T-helper 9 cell (primary cell): Measurements from ENCODE around the gene ALOX15B.
"Not testable (repeated sequence)": the region's sequence is repeated elsewhere in the genome, so short reads cannot be mapped to it uniquely, and the experiment has no call there.

Experiments used
- DNase-seq: peaks from one replicate; pipeline ENCODE4 v3.0.0-alpha.2; 2020

ALOX15B gene

GRCh38 chr17:8013731-8014557 is 24.9 kb upstream of the ALOX15B start:
- no peak for DNase-seq

GRCh38 chr17:8014558-8014850 is 24.4 kb upstream of the ALOX15B start:
- no peak for DNase-seq

DNA sequence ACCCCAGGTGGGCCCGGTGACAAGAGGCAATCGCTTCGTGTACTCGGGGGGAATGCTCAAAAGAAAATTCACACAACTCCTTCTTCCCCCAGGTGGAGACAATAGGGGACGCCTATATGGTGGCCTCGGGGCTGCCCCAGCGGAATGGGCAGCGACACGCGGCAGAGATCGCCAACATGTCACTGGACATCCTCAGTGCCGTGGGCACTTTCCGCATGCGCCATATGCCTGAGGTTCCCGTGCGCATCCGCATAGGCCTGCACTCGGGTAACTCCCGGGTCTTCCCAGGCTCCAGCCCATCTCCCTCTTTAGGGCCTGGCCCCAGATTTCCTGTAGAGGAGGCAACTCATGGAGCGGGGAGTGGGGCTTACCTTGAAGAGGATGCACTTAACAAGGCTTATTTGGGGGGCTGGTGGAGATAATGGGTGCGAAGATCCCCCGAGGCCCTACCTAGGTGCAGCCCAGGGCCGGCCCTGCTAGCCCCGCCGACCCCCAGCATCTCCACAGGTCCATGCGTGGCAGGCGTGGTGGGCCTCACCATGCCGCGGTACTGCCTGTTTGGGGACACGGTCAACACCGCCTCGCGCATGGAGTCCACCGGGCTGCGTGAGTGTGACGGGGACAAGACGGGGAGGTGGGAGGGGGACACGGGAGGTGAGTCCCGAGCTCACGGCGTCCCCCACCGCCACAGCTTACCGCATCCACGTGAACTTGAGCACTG is 23.5 kb upstream of the ALOX15B start:
- DNase-seq: no peak

DNA sequence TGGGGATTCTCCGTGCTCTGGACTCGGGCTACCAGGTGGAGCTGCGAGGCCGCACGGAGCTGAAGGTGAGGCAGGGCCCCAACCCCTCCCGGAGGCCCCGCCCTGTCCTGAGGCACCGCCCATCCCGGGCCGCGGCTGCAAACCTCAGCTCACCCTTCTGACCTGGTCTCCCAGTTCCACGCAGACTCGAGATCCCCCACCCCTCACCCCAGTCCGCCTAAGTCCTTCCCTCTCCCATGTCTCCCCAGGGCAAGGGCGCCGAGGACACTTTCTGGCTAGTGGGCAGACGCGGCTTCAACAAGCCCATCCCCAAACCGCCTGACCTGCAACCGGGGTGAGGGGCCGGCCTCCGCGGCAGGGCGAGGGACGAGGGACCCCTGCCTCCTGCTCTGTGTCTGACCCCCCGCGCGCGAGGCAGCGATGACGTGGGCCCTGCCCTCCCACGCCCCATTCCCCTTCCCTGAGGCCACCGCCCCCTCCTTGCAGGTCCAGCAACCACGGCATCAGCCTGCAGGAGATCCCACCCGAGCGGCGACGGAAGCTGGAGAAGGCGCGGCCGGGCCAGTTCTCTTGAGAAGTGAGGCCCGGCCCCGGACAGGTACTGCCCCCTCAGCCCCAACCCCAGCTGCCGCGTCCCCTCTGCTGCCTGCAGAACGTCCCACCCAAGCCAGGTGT is 22.8 kb upstream of the ALOX15B start:
- DNase-seq: no peak

DNA sequence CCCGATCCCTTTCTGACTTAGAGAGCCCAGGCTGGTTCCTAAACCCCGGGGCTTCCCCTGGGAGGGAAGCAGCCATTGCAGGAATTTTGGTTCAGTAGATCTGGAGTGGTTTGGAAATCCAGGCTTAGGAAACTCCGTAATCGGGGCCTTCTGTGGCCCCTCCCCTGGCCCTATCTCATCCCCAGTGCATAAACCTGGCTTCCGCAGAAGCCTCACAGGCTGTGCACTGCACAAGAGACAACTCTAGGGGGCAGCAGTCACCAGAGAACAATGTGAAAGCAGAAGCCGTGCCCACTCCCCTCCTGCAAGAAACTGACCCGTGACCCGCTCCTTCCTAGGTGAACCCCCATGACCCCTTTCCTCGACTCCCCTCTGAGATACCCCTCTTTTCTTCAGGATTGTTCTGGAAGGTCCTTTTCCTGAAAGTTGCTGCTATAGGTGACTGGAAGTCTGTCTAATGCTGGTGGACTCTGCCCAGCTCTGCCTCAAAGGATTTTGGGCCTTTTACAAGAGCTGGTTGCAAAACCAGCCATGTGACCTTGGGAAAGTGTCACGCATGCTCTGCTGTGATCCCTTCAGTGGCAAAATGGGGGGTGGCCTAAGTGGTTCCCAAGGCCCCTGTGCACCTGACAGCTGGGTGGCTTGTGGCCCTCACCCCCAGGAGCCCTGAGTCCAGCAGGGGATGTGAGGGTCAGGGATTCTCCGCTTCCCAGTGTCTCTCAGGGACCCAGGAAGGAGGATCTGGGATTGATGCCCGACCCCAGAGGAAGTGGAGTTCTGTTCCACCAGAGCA is 22.0 kb upstream of the ALOX15B start:
- no peak for DNase-seq

- no peak for DNase-seq
Observed at GRCh38 chr17:8018436-8018835, 20.4 kb upstream of the ALOX15B start.

DNA sequence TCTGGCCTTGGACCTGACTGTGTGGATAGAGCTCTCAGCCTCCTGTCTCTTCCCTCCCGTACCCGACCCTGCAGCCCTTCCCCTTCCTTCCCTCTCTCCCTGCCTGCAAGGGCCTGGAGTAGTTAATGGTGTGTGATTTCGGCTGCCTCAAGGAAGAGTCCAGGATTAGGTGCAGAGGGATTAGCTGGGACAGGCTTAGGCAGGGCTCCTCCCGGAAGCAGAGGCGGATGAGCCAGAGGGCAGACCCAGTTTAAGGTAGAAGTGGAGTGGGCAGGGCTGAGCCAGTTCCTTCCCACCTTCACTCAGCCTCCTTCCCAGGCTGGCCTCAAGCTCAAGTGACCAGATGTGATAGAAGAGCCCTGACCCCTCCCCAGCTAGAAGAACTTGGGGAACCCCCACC is 19.7 kb upstream of the ALOX15B start:
- DNase-seq: no peak

DNA sequence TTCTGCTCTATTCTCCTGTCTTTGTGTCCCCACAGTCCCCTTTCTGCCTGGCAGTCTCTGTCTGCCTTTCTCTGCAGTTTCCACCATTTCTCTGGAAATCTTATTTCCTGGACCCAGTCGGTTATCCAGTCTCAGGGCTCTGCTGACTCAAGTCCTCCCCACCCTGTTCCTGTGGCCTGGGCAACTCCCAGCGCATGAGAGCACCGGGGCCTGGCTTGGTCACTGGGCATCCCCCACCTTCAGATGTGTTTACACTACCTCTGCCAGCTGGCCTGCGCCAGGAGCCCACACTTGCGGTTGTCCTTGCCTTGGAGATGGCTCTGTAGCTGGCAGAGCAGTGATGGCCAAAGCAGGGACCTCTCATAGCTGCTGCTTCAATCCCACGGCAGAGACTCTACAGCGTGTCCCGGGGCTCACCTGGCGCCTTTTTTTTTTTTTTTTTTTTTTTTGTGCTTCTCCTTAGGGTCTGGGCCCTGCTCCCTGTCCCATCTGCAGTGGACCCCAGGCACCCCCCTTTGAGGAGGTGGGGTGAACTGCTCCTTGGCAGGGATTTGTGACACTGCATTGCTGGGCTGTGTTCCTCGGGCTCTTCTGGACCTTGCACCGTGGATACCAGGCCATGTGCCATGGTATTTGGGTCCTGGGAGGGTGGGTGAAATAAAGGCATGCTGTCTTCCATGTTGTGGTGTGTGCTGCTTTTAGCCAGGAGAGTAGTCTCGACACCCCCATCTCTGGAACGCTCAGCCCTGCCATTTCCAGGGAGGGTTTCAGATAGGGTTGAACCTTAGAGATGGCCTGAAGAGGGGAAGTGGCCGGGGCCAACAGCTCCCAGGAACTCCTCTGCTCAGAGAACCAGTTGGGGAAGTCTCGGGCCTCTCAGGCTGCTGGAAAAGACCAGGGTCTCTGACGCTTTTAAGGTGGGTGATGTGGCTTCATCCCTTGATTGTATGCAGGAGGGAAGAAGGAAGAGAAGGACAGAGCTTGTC is 18.9 kb upstream of the ALOX15B start:
- DNase-seq: no peak

GRCh38 chr17:8020776-8021564 is 17.9 kb upstream of the ALOX15B start:
- no peak for DNase-seq

DNA sequence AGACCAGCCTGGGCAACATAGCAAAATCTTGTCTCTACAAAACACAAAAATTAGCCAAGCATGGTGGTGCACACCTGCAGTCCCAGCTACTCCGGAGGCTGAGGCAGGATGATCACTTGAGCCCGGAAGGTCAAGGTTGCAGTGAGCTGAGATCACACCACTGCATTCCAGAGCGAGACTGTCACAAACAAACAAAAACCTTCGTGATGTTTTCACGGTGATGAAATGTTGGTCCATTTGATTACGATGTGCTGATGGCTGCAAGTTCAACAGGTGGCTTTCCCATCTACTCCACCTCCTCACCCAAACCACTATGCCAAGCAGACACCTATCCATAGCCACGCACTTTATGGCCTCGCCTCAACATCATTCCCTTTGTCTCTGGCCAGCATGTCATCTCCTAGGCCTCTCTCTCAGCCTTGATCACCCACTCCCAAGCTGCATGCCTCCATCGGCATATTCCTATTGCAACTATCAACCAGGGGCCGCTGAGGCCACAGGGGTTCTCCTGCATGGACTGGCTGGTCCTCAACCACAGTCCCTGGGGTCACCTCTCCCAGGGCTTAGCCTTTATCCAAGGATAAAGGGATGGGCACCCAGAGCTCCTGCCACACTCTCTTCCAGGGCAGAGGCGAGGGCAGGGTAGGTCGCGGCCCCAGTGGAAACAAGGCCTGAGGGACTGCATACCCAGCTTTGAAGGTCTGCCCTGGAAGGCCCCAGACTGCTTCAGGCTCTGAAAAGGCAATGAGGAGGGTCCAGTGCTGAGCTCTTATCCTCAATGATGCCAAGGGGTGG is 17.1 kb upstream of the ALOX15B start:
- no peak for DNase-seq

- DNase-seq: no peak
Observed at GRCh38 chr17:8022360-8023003, 16.4 kb upstream of the ALOX15B start.

DNA sequence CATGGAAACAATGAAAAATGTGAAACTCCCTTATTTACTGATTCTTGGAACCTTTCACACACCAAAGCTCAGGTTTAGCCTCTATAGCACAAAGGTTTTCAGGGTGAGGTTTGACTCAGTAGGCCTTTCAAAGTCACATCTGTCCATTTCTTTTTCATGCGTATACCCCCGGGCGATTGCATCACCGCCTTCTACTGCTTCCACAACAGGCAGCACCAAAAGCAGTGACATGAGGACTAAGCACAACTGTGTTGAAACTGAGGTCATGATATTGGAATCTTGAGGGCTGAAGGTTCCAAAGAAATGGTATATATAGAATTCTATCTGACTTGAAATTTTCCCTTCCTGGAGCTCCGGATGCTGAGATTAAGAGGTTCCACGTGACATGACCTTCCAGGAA is 14.7 kb upstream of the ALOX15B start:
- DNase-seq: not testable (repeated sequence)

- DNase-seq: no peak
Observed at GRCh38 chr17:8025176-8025911, 13.5 kb upstream of the ALOX15B start.

- no peak for DNase-seq
Observed at GRCh38 chr17:8029121-8029520, 9.7 kb upstream of the ALOX15B start.

DNA sequence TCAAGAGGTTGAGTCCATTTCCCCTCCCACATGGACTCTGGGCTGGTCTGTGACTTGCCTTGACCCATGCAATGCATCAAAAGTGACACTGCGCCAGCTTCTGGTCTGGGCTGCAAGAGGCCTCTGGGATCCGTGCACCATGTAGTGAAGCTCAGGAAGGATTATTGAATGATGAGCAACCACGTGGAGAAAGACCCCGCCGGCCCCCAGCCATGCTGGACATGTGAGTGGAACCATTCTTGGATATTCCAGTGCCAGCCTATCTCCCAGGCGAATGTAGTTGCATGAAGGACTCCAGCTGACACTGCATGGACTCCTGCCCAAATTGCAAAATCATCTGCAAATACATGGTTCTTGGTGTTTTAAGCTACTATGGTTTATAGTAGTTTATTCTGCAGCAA is 7.6 kb upstream of the ALOX15B start:
- no peak for DNase-seq

DNA sequence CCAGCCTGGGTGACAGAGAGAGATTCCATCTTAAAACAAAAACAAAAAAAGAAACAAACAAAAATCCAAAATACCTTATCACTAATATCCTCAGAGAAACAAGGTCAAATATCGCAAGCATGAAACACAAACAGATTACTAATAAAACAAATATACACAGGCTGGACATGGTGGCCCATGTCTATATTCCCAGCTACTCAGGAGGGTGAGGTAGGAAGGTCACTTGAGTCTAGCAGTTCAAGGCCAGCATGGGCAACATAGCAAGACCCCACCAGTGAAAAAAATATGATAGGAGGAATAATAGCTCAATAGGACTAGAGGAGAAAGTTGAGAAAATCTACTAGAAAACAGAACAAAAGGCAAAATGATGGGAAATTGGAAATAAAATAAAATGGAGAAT is 6.9 kb upstream of the ALOX15B start:
- no peak for DNase-seq

DNA sequence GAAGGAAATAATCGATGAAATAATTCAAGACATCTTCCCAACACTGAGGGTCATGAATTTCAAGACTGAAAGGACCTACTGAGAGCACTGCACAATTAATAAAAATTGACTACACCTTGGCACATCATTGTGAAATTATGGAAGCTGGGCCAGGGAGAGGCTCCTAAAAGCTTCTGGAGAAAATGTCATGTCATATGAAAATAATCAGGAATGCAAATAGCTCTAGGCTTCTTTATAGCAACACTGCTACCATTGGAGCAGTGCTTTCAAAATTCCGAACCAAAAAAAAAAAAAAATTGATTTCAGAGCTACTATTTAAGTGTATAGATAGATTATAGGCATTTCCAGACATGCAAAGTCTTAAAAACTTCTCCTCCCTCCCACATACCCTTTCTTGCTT is 6.4 kb upstream of the ALOX15B start:
- no peak for DNase-seq

DNA sequence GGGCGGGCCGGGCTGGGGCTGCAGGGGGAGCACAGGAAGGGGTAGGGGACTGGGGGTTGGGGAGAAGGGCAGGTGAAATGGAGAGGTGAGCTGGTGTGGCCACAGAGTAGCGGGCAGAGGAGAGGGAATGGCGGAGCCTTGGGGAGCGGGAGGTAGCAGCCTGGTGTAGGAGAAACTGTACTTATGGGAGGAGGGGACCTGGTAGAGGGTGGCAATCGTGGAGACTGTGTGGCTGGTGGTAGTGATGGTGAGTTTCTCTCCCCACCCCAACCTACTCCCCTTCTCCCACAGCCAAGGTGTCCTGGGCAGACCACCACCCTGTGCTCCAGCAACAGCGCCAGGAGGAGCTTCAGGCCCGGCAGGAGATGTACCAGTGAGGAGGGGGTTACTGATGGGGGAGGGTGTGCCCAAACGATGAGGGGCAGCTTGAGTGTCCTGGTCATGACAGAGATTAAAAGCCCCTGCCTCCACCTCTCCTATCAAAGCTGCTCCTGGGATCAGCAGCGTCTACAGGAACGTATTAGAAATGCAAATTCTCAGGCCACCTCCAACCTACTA is 831 bp downstream of the ALOX15B start:
- no peak for DNase-seq
